ENCODE results near the gene ZNF831.

GRCh38 chr20:59223182-59223601 is 59.6 kb downstream of the ZNF831 start:
- TF ChIP-seq CTCF (IDR thresholded peaks at IDR 0.05) (no peak), POLR2A (IDR thresholded peaks at IDR 0.05) (no peak)
